Esophagus muscularis mucosa (tissue), 4 donors: ENCODE results near the gene HOXC9. TPM values are rescaled to one million over a fixed set of nuclear protein-coding genes. Genes with fewer than 3 reads are reported as not detected.

Source experiments
- DNase-seq: peaks from one replicate; pipeline ENCODE4 v3.0.0-alpha.2; 2017; ENCODE audit errors: extremely low spot score
- H3K27ac ChIP-seq, 4 donors: fragments of 200-600 bp; sonication (generic); replicated peaks in 1 of 4; 1 replicate in 3 of 4; 2 replicates in 1 of 4; pipeline ENCODE4 v1.5.1; 2016 to 2019; ENCODE audit warnings: mild to moderate bottlenecking in 1 of 4
- H3K27me3 ChIP-seq, 4 donors: fragments of 200-600 bp; sonication (generic); one replicate each; pipeline versions ENCODE4 v1.5.1 to v1.6.0; 2016 to 2019
- H3K36me3 ChIP-seq, 4 donors: fragments of 200-600 bp; sonication (generic); one replicate each; pipeline ENCODE4 v1.5.1; 2016 to 2019
- H3K4me1 ChIP-seq, 4 donors: fragments of 200-600 bp; sonication (generic); one replicate each; pipeline ENCODE4 v1.5.1; 2016 to 2019
- H3K4me3 ChIP-seq, 4 donors: fragments of 200-600 bp; sonication (generic); 1 replicate in 2 of 4; 2 replicates in 2 of 4; pipeline ENCODE4 v1.5.1; 2016 to 2019; ENCODE audit warnings: mild to moderate bottlenecking in 4 of 4, moderate library complexity in 1 of 4
- H3K9me3 ChIP-seq, 4 donors: fragments of 200-600 bp; sonication (generic); 1 replicate in 3 of 4; 2 replicates in 1 of 4; pipeline ENCODE4 v1.5.1; 2016 to 2019
- CTCF ChIP-seq, 3 experiments: fragments of 200-600 bp in 2 of 3; fragments of 450-650 bp in 1 of 3; sonication (generic) in 2 of 3; IDR thresholded peaks; one replicate each; pipeline ENCODE4 v1.5.1; 2017 to 2019; ENCODE audit warnings: antibody characterized with exemption in 3 of 3, mild to moderate bottlenecking in 2 of 3, moderate library complexity in 1 of 3
- EP300 ChIP-seq: sonication (generic); formaldehyde crosslinking; IDR thresholded peaks from one replicate; pipeline ENCODE4 v1.6.1; 2017; ENCODE audit warnings: antibody characterized with exemption
- POLR2A ChIP-seq: fragments of 450-650 bp; IDR thresholded peaks from one replicate; pipeline ENCODE4 v1.6.1; 2017; ENCODE audit warnings: antibody characterized with exemption, moderate library complexity, mild to moderate bottlenecking, low read depth
- POLR2AphosphoS5 ChIP-seq, 2 donors: sonication (generic); formaldehyde crosslinking; IDR thresholded peaks; one replicate each; pipeline ENCODE4 v1.6.1; 2017; ENCODE audit warnings: antibody characterized with exemption in 2 of 2
- WGBS: methylation state at CpG from one replicate; pipeline ENCODE4 v1.1.5; 2018; 5-methylcytosine and 5-hydroxymethylcytosine counted together
- intact Hi-C: fragments of 100-400 bp; cut with DNase I; formaldehyde crosslinking; loops from one replicate; pipeline ENCODE4 v1.15.1; 2023
- total RNA-seq, 4 donors: library from RNA; depleted of rRNA; stranded (reverse); fragments of >200 nt; gene quantifications; one replicate each; pipeline versions ENCODE4 v1.1.0 to v1.2.1, GENCODE V29; 2016

Gene HOXC9
- total RNA-seq, 4 donors from 2014 or later: not detected

DNA sequence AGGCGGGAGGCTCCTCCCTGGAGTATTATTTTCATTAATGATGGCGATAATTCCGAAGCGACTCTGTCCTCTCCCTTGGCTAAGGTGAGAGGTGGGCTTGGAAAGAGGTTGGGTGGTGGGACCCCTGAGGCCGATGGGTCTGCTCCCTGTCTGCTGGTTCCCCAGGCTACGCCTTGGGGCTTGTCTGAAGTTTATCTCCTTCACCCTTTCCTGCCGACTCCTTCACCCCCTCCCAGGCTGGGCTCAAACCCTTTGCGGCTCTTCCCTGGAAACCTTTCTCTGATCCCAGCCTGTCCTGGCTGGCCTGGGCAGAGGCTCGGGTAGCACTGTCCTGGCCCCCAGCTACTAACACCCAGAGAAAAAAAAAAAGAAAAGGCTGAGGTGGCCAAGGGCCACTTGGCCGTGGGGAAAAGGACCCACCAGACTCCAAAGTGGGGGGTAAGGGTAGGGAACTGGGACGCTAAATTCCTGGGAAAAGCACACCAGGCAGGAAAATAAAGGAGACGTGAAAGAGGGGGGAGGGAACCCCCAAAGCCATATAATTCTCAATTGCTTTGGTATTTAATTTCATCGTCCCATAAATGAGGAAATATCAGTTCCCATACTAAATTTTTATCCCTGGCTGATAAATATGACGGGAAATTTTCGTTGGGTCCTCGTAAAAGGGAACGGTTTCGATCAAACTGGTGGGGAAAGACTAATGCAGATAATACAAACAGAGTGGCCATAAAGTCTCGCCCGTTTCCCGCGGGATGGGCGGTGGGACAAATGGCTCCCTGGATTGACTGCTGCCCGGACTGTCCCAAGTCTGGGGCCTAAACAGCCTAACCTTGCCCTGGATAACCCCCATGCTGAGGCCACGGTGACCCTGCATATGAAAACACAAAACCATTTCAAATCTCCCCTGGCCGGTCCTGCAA is 17.1 kb upstream of the HOXC9 start:
- Histone ChIP-seq H3K27me3 (peaks cover 21 to 100% (median 91%) of the 10 kb centered on the region in 4 donors), H3K4me1 (peaks cover 15 to 32% (median 29%) of the 10 kb centered on the region in 4 donors), H3K4me3 (no peak overlapping the region), H3K36me3 (no peaks in the 10 kb centered on the region), H3K9me3 (no peaks in the 10 kb centered on the region), H3K27ac (no peak overlapping the region)
- intact Hi-C loops: no loop called here
- DNase-seq: no peak
- 12% methylated on average over 24 of the region's 26 CpGs for WGBS
- TF ChIP-seq EP300: no peak

DNA sequence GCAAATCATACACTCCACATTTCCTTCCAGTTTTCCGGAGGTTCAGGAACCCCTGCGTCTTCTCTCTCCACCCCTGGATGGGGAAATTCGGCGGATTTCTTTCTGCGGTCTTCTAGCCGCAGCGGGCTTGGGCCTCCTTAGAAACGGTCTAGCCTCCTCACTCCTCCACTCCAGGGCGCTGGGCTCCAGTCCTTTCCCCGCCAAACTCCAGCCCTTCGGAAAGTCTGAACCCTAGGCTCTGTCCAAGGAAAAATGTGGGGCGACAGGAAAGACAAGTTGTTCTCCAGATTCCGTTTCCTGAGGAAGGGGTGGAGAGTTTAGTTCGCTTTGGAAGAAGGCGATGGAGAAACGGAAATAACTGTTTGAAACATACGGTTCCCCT is 16.4 kb upstream of the HOXC9 start:
- Histone ChIP-seq H3K27me3 (peaks cover 21 to 100% (median 91%) of the 10 kb centered on the region in 4 donors), H3K27ac (no peak overlapping the region), H3K36me3 (no peaks in the 10 kb centered on the region), H3K4me3 (no peak overlapping the region), H3K4me1 (peaks cover 15 to 32% (median 29%) of the 10 kb centered on the region in 4 donors), H3K9me3 (no peaks in the 10 kb centered on the region)
- TF ChIP-seq POLR2AphosphoS5 (IDR thresholded peaks at IDR 0.05) (no peak), POLR2A (no peak), CTCF (IDR thresholded peaks at IDR 0.05) (no peak), EP300 (no peak)
- no peak for DNase-seq
- intact Hi-C loops: no loop called here
- 4% methylated on average over 17 of the region's 17 CpGs for WGBS

DNA sequence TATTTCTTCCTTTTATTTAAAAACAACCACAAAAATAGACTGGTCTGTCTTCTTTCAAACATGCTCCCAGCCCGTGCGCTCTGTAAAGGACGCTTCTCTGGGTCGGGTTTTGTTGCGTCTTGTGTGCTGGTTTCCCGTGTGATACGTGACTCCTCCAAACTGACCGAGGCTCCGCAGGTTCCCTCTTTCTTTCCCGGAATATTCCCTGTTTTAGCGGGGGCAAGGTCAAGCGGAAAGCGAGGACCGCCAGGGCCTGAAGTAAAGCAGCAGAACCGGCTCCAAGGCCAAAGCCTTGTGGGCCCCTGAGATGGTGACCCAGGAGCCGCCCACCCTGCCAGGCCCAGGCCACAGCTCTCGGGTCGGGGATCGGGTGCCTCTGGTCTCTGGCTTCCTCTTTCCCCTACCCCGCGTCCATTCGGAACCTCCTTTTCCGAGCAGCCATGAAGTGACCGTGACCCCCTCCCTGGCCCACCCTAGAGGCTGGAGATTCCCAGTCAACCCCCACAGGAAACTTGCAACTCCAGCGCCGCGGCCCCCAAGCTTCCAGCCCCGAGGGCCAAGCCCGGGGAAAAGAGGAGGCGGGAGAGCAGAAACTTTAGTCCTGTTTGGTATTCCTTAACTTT is 15.9 kb upstream of the HOXC9 start:
- H3K9me3 ChIP-seq: no peaks in the 10 kb centered on the region

DNA sequence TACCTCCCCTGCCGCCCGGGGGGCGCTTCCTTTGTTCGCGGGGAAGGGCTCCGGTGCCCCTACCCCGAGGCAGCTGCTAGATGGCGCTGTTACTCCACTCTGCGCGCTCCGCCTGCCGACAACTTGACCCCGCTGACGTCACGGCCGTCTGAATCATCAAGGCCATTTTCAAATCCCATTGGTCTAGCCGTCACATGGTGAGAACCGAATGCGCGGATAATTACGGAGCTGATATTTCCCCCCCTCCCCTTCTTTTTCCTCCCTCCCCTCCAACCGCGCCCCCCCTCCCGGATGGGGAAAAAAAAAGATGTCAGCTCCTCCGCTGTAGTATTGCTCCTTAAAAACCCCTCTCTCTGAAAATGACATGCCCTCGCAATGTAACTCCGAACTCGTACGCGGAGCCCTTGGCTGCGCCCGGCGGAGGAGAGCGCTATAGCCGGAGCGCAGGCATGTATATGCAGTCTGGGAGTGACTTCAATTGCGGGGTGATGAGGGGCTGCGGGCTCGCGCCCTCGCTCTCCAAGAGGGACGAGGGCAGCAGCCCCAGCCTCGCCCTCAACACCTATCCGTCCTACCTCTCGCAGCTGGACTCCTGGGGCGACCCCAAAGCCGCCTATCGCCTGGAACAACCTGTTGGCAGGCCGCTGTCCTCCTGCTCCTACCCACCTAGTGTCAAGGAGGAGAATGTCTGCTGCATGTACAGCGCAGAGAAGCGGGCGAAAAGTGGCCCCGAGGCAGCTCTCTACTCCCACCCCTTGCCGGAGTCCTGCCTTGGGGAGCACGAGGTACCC is 14.9 kb upstream of the HOXC9 start, which contains the start of gene HOXC10:
HOXC10 (plus strand) TSS at position 246 of the 791 bp plus-strand sequence; CDS start at position 360, 114 bp downstream.
- intact Hi-C loops: no loop called here
- peaks cover 21 to 100% (median 90%) of the 10 kb centered on the region in 4 donors for H3K27me3 ChIP-seq

More for the DNA sequence above, 15.9 kb upstream of the HOXC9 start:
- TF ChIP-seq CTCF (IDR thresholded peaks at IDR 0.05) (no peak), EP300 (no peak), POLR2AphosphoS5 (IDR thresholded peaks at IDR 0.05) (no peak), POLR2A (no peak)
- intact Hi-C loops: no loop called here
- 9% methylated on average over 30 of the region's 30 CpGs for WGBS
- Histone ChIP-seq H3K4me3 (no peak overlapping the region), H3K4me1 (peaks cover 15 to 32% (median 29%) of the 10 kb centered on the region in 4 donors), H3K36me3 (no peaks in the 10 kb centered on the region), H3K27me3 (peaks cover 21 to 100% (median 91%) of the 10 kb centered on the region in 4 donors), H3K27ac (no peak overlapping the region)
- DNase-seq: no peak

More for the DNA sequence above, 14.9 kb upstream of the HOXC9 start, which contains the start of gene HOXC10:
- 4% methylated on average over 26 of the region's 55 CpGs for WGBS
- peak; percentile 94 for DNase-seq
- Histone ChIP-seq H3K4me1 (peaks cover 19 to 32% (median 29%) of the 10 kb centered on the region in 4 donors), H3K9me3 (no peaks in the 10 kb centered on the region), H3K4me3 (peak within 1 kb of the TSS; percentile 24 to 39 (median 30)), H3K36me3 (no peaks in the 10 kb centered on the region), H3K27ac (no peak within 1 kb of the TSS)
- TF ChIP-seq POLR2AphosphoS5 (IDR thresholded peaks at IDR 0.05): peak in 1 of 2 donors; percentile 56
- peak; percentile 41 to 55 (median 49) for TF ChIP-seq CTCF (IDR thresholded peaks at IDR 0.05)
- TF ChIP-seq EP300: no peak
